ENCODE results near the gene RBFA.
A peak's percentile ranks its signal among the peaks of the same experiment; 100 is the strongest.

Gene RBFA

GRCh38 chr18:80033181-80034067 is 810 bp upstream of the RBFA start:
- peak in 1 of 2 donors; percentile 42 for DNase-seq

GRCh38 chr18:80034852-80035406 is 695 bp downstream of the RBFA start:
- no peak for DNase-seq

GRCh38 chr18:80035997-80036396 is 1.8 kb downstream of the RBFA start:
- no peak for DNase-seq

GRCh38 chr18:80037300-80037699 is 3.1 kb downstream of the RBFA start:
- no peak for DNase-seq

GRCh38 chr18:80037869-80038630 is 3.8 kb downstream of the RBFA start:
- DNase-seq: no peak

- no peak for DNase-seq
These were observed 6.3 kb downstream of the RBFA start for GRCh38 chr18:80040515-80040914.

- DNase-seq: no peak
These were observed 7.2 kb downstream of the RBFA start for GRCh38 chr18:80041424-80041823.

GRCh38 chr18:80042785-80043184 is 8.6 kb downstream of the RBFA start:
- no peak for DNase-seq

- no peak for DNase-seq
These were observed 9.8 kb downstream of the RBFA start for GRCh38 chr18:80044072-80044471.

- DNase-seq: no peak
These were observed 11.8 kb downstream of the RBFA start for GRCh38 chr18:80046011-80046410.

GRCh38 chr18:80046431-80046830 is 12.2 kb downstream of the RBFA start:
- no peak for DNase-seq

GRCh38 chr18:80046961-80047541 is 12.8 kb downstream of the RBFA start:
- DNase-seq: no peak

- no peak for DNase-seq
These were observed 16.6 kb downstream of the RBFA start for GRCh38 chr18:80050797-80051196.

- DNase-seq: no peak
These were observed 21.9 kb downstream of the RBFA start for GRCh38 chr18:80056095-80056494.

GRCh38 chr18:80059945-80060344 is 25.7 kb downstream of the RBFA start:
- no peak for DNase-seq

- no peak for DNase-seq
These were observed 31.5 kb downstream of the RBFA start for GRCh38 chr18:80065705-80066104.

GRCh38 chr18:80067321-80067720 is 33.1 kb downstream of the RBFA start:
- DNase-seq: no peak

- no peak for DNase-seq
These were observed 33.7 kb downstream of the RBFA start for GRCh38 chr18:80067897-80068296.

GRCh38 chr18:80068571-80069272 is 34.5 kb downstream of the RBFA start:
- DNase-seq: no peak

- no peak for DNase-seq
These were observed 36.6 kb downstream of the RBFA start for GRCh38 chr18:80070825-80071224.

- DNase-seq: no peak
These were observed 39.9 kb downstream of the RBFA start for GRCh38 chr18:80074183-80074582.

- no peak for DNase-seq
These were observed 40.5 kb downstream of the RBFA start for GRCh38 chr18:80074697-80075096.

- DNase-seq: no peak
These were observed 41.7 kb downstream of the RBFA start for GRCh38 chr18:80075940-80076339.

All from stimulated activated CD4-positive, alpha-beta T cell treated with anti-CD3 and anti-CD28 coated beads, Interleukin-2, amount 100 ng/mL, for 48 hours (primary cell).